GM19438 (cell line): ENCODE data around the gene FZR1.

ENCODE experiments used
- ATAC-seq: cut with Tn5 transposase; IDR thresholded peaks from one replicate; pipeline ENCODE4 v1.9.1; 2021; ENCODE audit warnings: low read depth; ENCODE audit not compliant: unreplicated experiment

The FZR1 gene

DNA sequence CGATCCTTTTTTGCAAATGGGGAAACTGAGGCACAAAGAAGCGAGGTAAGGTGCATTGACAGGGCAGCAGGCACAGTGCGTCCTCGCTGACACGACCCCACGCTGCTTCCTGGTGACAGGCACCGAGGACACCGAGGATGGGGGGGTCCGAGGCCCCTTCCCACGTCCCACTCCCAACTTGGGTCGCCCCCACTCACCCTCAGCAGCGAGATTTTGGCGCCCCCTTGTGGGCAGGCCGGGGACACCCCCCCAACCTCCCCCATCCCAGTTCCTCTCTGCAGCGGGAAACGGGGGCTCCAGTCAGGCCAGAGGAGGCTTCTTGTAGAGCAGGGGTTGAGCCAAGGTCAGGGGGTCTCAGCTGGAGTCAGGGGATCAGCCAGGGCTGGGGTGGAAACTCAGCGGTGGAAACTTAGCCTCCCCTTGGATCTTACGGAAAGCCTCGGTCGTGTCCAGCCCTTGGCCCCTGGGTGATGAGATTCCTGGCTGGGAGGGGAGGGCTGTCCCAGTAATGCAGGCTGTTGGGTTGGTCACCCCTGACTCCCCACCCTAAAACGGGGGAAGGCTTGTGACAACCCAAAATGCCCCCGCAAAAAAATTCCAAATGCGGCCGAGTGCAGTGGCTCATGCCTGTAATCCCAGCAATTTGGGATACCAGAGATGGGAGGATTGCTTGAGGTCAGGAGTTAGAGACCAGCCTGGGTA, 34.0 kb upstream of the FZR1 start:
- ATAC-seq: no peak

- ATAC-seq: no peak
Observed at GRCh38 chr19:3474010-3474409, 32.1 kb upstream of the FZR1 start.

DNA sequence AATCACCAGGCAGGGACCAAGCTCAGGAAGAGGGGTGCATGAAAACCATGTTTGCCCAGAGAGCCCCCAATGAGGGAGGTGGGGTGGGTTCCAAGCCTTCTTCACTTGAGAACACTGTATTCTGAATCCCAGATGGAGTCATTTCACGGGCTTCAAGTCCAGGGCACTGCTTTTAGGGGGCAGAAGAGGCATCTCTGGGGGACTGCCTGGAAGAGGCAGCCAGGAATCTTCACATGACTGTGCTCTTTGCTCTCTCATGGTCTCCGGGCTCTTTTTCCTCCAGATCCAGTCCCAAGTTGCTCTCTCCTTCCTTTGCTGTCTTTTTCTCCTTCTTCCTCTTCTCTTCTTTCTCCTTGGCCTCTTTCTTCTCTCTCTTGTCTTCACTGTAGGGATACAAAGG, 31.5 kb upstream of the FZR1 start:
- ATAC-seq: no peak

DNA sequence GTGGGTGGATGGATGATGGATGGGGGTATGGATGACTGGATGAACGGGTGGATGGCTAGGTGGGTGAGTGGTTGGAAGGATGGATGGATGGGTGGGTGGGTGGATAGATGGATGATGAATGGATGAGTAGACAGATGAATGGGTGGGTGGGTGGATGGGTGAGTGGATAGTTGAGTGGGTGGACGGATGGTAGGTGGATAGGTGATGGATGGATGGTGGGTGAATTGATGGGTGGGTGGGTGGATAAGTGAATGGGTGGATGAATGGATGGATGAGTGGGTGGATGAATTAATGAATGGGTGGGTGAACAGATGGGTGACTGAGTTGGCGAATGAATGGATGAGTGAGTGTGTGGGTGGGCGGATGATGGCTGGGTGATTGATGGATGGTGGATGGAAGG, 30.7 kb upstream of the FZR1 start:
- no peak for ATAC-seq

DNA sequence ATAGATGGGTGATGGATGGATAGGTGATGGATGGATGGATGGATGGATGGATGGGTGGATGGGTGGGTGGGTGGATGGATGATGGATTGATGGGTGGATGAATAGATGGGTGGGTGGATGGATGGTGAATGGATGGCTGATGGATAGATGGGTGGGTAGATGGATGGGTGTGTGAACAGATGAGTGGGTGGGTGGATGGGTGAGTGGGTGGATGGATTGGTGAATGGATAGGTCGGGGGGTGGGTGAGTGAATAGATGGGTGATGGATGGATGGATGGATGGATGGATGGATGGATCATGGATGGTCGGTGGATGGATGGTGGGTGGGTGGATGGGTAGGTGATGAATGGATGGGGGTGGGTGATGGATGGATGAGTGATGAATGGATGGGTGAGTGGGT, 29.3 kb upstream of the FZR1 start:
- no peak for ATAC-seq

DNA sequence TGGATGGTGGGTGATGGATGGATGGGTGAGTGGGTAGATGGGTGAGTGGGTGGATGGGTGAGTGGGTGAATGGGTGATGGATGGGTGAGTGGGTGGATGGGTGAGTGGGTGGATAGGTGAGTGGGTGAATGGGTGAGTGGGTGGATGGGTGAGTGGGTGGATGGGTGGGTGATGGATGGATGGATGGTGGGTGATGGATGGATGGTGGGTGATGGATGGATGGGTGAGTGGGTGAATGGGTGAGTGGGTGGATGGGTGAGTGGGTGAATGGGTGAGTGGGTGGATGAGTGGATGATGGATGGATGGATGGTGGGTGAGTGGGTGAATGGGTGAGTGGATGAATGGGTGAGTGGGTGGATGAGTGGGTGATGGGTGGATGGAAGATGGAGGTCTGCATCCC, 28.6 kb upstream of the FZR1 start:
- ATAC-seq: no peak

DNA sequence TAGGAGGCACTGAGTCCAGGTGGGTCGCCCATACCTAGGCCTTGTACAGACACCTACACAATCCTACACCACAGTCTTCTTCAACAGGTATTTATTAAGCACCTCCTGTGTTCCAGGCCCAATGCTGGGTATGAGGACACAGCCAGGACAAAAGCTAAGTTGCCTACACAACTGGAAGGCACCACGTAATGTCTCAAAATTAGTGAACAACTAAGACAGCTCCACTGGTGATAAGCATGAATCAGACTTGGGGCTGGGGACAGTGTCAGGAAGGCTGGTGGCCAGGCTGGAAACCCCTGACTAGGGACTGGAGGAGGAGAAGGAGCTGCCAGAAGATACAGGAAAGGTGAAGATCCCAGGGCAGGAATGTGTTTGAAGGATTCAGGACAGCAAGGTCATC, 28.2 kb upstream of the FZR1 start:
- no peak for ATAC-seq

DNA sequence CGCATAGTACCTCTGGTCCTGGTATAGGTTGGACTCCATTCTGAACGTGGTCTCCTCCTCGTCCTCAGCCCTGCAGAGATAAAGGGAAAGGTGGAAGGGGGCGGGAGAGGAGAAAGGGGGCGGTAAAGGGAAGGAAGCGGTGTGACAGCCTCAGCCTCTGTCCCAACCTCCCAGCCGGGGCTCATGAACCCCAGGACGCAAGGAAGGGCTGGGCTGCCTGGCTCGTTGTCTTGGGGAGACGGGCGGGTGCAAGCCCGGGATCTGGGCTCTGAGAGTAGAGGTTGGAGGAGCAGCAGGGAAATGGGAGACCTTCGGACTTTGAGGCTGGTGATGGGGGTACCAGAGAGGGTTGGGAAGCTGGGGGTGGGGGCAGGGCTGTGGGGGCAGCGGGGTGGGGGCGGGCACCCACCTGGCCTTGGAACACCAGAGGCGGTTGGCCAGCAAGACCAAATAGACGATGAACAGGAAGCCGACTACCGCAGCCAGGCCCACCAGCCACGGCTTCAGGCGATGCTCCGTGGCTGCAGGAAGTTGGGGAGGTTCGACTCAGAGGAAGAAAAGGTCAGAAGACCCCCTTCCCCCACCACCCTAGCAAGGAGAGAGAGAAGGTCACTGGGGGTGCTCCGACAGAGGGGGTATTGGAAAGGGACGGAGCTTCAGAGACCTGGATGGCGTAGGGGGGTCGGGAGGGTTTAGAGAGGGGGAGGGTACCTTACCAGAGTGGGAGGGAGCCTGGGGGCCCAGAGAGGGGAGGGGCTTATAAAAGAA, 27.5 kb upstream of the FZR1 start:
- no peak for ATAC-seq

GRCh38 chr19:3479177-3479833, 26.8 kb upstream of the FZR1 start:
- ATAC-seq: no peak

GRCh38 chr19:3479834-3480215, 26.3 kb upstream of the FZR1 start:
- no peak for ATAC-seq

GRCh38 chr19:3480383-3481091, 25.6 kb upstream of the FZR1 start, which contains the start of gene SMIM24:
Gene SMIM24, minus strand, starts transcription at chr19:3480525. Its CDS starts 62 bp downstream, at chr19:3480463.
- no peak for ATAC-seq

DNA sequence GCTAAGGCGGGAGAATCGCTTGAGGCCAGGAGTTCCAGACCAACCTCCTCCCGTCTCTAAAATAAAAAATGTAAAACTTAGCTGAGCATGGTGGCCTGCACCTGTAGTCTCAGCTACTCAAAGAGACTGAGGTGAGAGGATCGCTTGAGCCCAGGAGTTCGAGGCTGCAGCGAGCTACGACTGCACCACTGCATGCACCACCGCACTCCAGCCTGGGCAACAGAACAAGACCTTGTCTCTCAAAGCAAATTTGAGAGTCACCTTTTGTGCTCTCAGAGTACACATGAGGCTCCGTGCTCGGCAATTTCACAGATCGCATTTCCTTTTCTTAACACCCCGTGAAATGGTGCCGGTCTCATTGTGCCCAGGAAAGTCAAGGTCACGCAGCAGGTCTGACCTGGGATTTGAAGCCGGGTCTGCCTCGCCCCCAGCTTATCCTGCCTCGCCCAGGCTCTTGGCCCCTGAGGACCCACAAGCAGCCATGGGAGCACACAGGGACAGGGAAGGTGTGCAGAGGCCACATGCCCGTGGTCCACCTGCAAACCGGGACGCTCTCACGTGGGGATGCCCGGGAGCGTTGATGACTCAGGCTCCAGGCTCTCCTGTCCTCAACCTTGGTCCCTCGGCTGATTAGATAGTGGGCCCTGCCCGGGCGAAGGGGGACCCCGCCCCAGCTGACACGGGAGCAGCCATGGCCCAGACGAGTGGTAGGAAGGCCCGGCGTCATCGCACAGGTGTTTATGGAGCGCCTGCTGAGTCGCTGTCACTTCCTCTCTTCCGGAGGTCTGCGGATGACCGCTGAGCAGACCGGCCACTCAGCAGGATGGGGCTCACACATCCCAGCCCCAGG, 24.6 kb upstream of the FZR1 start:
- ATAC-seq: no peak

DNA sequence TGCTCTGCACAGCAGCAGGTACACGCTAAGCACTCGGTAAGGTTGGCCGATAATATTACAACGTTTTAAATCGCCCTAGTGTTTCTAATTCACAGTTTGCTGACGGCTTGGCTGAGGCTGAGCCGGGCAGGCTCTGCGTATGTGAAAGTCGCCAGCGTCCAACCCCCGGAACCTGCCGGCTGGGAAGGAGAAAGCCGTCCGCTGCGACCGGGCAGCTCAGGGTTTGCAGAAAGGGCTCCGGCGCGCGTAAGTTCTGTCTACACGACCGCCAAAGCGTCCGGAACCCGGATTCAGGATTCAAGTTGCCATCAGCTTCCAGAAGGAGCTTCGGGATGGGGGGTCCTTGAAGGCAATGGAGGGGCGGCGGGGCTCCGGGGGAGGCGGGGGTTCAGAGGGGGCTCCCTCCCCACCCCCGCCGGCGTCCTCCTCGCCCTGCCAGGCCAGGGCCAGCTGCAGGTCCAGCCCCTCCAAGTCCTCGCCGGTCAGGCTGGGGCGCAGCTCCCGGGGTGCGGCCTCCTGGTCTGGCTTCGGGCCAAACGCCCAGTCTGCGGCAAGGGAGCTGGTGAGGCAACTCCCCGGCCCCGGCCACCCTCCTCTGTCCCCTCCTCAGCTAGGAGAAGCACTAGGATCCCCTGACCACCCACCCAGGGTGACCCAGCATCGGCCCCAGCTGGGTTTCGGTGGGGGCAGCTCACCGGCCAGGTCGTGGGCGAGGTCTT, 23.4 kb upstream of the FZR1 start:
- no peak for ATAC-seq

- no peak for ATAC-seq
Observed at GRCh38 chr19:3483226-3483628, 22.9 kb upstream of the FZR1 start, which contains the start of gene SMIM44. Gene SMIM44, minus strand, starts transcription at chr19:3483441. Its CDS starts 38 bp downstream, at chr19:3483403.

- ATAC-seq: no peak
Observed at GRCh38 chr19:3491396-3492119, 14.6 kb upstream of the FZR1 start.

- ATAC-seq: no peak
Observed at GRCh38 chr19:3492131-3492839, 13.8 kb upstream of the FZR1 start.

DNA sequence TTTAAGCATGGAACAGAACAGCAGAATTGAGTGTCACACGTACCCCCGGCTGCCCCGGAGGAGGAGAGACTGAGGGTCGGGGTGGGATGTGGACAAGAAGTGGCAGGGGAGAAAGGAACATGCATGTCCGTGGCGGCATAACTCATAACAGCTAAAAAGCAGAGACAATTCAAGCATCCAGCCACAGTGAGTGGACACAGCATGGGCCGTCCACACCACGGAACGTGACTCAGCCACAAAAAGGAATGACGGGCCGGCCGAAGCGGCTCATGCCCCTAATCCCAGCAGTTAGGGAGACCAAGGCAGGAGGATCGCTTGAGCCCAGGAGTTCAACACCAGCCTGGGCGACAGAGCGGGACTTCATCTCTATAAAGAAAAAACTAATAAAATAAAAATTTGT, 13.2 kb upstream of the FZR1 start:
- no peak for ATAC-seq

DNA sequence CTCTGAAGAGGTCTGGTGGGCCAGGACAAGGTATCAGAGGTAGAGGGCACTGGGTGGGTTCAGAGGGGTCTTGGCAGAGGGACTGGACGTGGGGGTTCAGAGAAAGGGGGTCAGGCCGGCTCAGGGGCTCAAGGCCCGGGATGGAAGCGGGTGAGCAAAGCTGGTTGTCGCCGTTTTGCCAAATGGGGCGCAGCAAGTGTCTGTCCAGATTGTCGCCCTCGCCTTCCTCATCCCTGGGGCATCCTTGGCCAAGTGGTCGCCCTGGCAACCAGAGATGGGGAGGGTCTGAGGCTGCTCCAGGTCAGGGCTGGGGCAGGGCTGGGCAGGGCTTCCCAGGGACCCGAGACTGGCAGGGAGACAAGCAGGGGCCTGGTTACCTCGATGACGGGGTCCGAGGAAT, 12.5 kb upstream of the FZR1 start:
- ATAC-seq: no peak
